OCI-LY7 (cell line): ENCODE measurements around the gene HOXA10. TPM values are rescaled to one million over a fixed set of nuclear protein-coding genes. Genes with fewer than 3 reads are reported as not detected.

Source experiments
- BruUV-seq: library from RNA; stranded (reverse); fragments of 400-500 nt; replicated peaks from 2 replicates; lab custom pipeline; 2021; lab: Mats Ljungman, UMichigan
- CTCF ChIA-PET: fragments of 300-600 bp; sonication (Branson Sonifier 250); formaldehyde crosslinking; loops from one replicate; lab custom pipeline; 2022; ENCODE audit warnings: antibody characterized with exemption; ENCODE audit not compliant: unreplicated experiment; lab: Charles Lee
- POLR2A ChIA-PET: fragments of 300-600 bp; sonication (Branson Sonifier 250); formaldehyde crosslinking; loops from one replicate; lab custom pipeline; 2022; ENCODE audit warnings: antibody characterized with exemption; lab: Charles Lee
- DNase-seq: peaks from one replicate; pipeline ENCODE4 v3.0.0-alpha.2; 2015; ENCODE audit warnings: low spot score
- H2AFZ ChIP-seq: fragments of 200-600 bp; sonication (generic), shearing (Covaris generic); 2 replicates; pipeline ENCODE4 v1.6.1; 2014; ENCODE audit warnings: mild to moderate bottlenecking, antibody characterized with exemption, low read length, moderate library complexity
- H3K27ac ChIP-seq: fragments of 200-600 bp; sonication (generic); 2 replicates; pipeline ENCODE4 v1.5.1; 2014; ENCODE audit warnings: mixed run types, low read depth, mild to moderate bottlenecking, moderate library complexity, low read length, inconsistent platforms; ENCODE audit not compliant: poor library complexity, severe bottlenecking
- H3K36me3 ChIP-seq: fragments of 200-600 bp; sonication (generic); 2 replicates; pipeline ENCODE4 v1.6.1; 2014; ENCODE audit warnings: mild to moderate bottlenecking, antibody characterized with exemption, low read length, moderate library complexity, mixed read lengths; ENCODE audit not compliant: insufficient read depth
- H3K4me1 ChIP-seq: fragments of 200-600 bp; sonication (generic); 2 replicates; pipeline ENCODE4 v1.5.1; 2014; ENCODE audit warnings: mild to moderate bottlenecking, low read length; ENCODE audit not compliant: insufficient read depth, poor library complexity, severe bottlenecking
- H3K4me2 ChIP-seq: fragments of 200-600 bp; sonication (generic); 2 replicates; pipeline ENCODE4 v1.6.1; 2014; ENCODE audit warnings: mild to moderate bottlenecking, low read length
- H3K4me3 ChIP-seq: fragments of 200-600 bp; sonication (generic); 2 replicates; pipeline ENCODE4 v1.5.1; 2014; ENCODE audit warnings: mild to moderate bottlenecking, low read depth, low read length; ENCODE audit not compliant: poor library complexity, severe bottlenecking
- H3K79me2 ChIP-seq: fragments of 200-600 bp; sonication (generic); 2 replicates; pipeline ENCODE4 v1.6.1; 2016; ENCODE audit warnings: low read depth, mild to moderate bottlenecking, low read length, moderate library complexity, mixed read lengths; ENCODE audit not compliant: insufficient read depth
- H3K9me2 ChIP-seq: fragments of 200-600 bp; sonication (generic); 2 replicates; pipeline ENCODE4 v1.6.1; 2016; ENCODE audit warnings: mild to moderate bottlenecking, low read length, mixed read lengths; ENCODE audit not compliant: insufficient read depth
- H3K9me3 ChIP-seq: fragments of 200-600 bp; sonication (generic); 2 replicates; pipeline ENCODE4 v1.6.1; 2014; ENCODE audit warnings: mild to moderate bottlenecking, mixed run types, low read length, mixed read lengths
- H4K20me1 ChIP-seq: fragments of 200-600 bp; sonication (generic); 2 replicates; pipeline ENCODE4 v1.6.1; 2014; ENCODE audit warnings: mild to moderate bottlenecking, antibody characterized with exemption, low read length, moderate library complexity, mixed read lengths; ENCODE audit not compliant: insufficient read depth
- CTCF ChIP-seq: fragments of 200-600 bp; sonication (generic); conservative IDR thresholded peaks from 2 replicates; pipeline ENCODE4 v1.5.1; 2014; ENCODE audit warnings: mild to moderate bottlenecking, antibody characterized with exemption, low read length, moderate library complexity, mixed read lengths
- EZH2phosphoT487 ChIP-seq: fragments of 200-600 bp; sonication (generic); IDR thresholded peaks from 2 replicates; pipeline ENCODE4 v1.6.1; 2018; ENCODE audit warnings: low read depth, borderline replicate concordance, mild to moderate bottlenecking, mixed run types, antibody characterized with exemption, low read length, moderate library complexity, mixed read lengths
- intact Hi-C: fragments of 100-400 bp; cut with micrococcal nuclease; formaldehyde crosslinking; loops from one replicate; pipeline ENCODE4 v1.10.0; 2022; ENCODE audit not compliant: unreplicated experiment
- total RNA-seq, 2 experiments: library from RNA; depleted of rRNA in 1 of 2; stranded (reverse); fragments of >200 nt in 1 of 2; shearing (Covaris generic) in 1 of 2; gene quantifications; 2 replicates each; pipeline ENCODE4 v1.2.3, GENCODE V29; 2014 to 2022

HOXA10 gene
- total RNA-seq, 2 experiments from 2014 or later, result not detected

GRCh38 chr7:27128034-27128433 lies 46.1 kb downstream of the HOXA10 start:
- Histone ChIP-seq H3K4me1 (peaks cover 4% of the 10 kb centered on the region), H3K79me2 (no peaks in the 10 kb centered on the region), H3K9me3 (no peaks in the 10 kb centered on the region), H3K9me2 (no peaks in the 10 kb centered on the region), H4K20me1 (no peaks in the 10 kb centered on the region; the same call in 1 of the 2 replicates), H2AFZ (no peak overlapping the region), H3K4me2 (no peak overlapping the region), H3K36me3 (no peaks in the 10 kb centered on the region), H3K27ac (no peak overlapping the region), H3K4me3 (no peak overlapping the region)
- CTCF ChIA-PET, result interaction anchor here (0.9 kb wide), 1 partner anchor 31 kb away, joined by 3 read pairs; no protein-coding TSS in a partner anchor
- BruUV-seq, result no TSS peak
- no peak for TF ChIP-seq EZH2phosphoT487
- TF ChIP-seq CTCF, result no peak
- intact Hi-C loops, result no loop called here
- POLR2A ChIA-PET, result interaction anchor here (0.6 to 1.6 kb wide), 2 partner anchors 22 to 239 kb away, joined by 3 to 4 read pairs; no protein-coding TSS in a partner anchor
- DNase-seq, result no peak

GRCh38 chr7:27126596-27127327 lies 47.4 kb downstream of the HOXA10 start:
- peaks cover 4% of the 10 kb centered on the region for H3K4me1 ChIP-seq
- H3K4me2 ChIP-seq, result no peak overlapping the region
- H3K79me2 ChIP-seq, result no peaks in the 10 kb centered on the region
- H3K9me3 ChIP-seq, result no peaks in the 10 kb centered on the region
- no peak overlapping the region for H2AFZ ChIP-seq
- no peak for DNase-seq
- ChIA-PET CTCF (no interaction called here), POLR2A (no interaction called here)
- no peaks in the 10 kb centered on the region for H3K36me3 ChIP-seq
- H4K20me1 ChIP-seq, result no peaks in the 10 kb centered on the region; the same call in 1 of the 2 replicates
- intact Hi-C loops, result no loop called here
- H3K27ac ChIP-seq, result no peak overlapping the region
- BruUV-seq, result no TSS peak
- no peaks in the 10 kb centered on the region for H3K9me2 ChIP-seq
- no peak overlapping the region for H3K4me3 ChIP-seq
- TF ChIP-seq EZH2phosphoT487, result no peak
- TF ChIP-seq CTCF, result no peak

DNA sequence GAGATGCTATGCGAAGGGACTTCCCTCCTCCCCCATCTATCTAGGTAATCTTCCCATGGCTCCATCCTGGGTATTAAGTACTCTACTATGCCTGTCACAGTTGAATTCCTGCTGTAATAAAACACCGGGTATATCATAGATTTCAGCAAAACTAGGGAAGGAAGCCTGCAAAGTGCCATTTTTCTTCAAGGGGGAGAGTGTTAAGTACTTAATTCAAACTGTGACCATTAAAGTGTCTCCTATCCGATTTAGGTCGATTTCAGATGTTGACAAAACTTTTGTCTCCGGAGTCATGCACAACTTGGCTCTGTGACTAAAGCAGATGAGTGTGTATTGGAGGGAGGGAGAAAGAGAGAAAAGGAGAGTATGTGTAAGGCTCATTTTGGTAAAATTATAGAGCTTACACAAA lies 48.1 kb downstream of the HOXA10 start:
- Histone ChIP-seq H2AFZ (no peak overlapping the region), H3K9me3 (no peaks in the 10 kb centered on the region), H3K9me2 (no peaks in the 10 kb centered on the region), H3K4me1 (no peaks in the 10 kb centered on the region), H4K20me1 (no peaks in the 10 kb centered on the region; the same call in 1 of the 2 replicates), H3K36me3 (no peaks in the 10 kb centered on the region), H3K27ac (no peak overlapping the region), H3K4me3 (no peak overlapping the region), H3K79me2 (no peaks in the 10 kb centered on the region), H3K4me2 (no peak overlapping the region)
- intact Hi-C loops, result no loop called here
- TF ChIP-seq CTCF (no peak), EZH2phosphoT487 (no peak)
- POLR2A ChIA-PET, result no interaction called here
- no peak for DNase-seq
- CTCF ChIA-PET, result no interaction called here
- BruUV-seq, result no TSS peak
